Measurements from ENCODE around the gene ELF1. TPM values are rescaled to one million over a fixed set of nuclear protein-coding genes. Genes with fewer than 3 reads are reported as not detected.

ELF1 gene
- total RNA-seq, 1 experiment from 2014 or later: 18.7 TPM

- DNase-seq (ENCODE audit: low spot score) (no peak), ATAC-seq (peak; percentile 26)
- POLR2A ChIA-PET: no interaction called here
- CTCF ChIA-PET: interaction anchor here (0.9 to 1.9 kb wide), 12 partner anchors 21 to 240 kb away, joined by 3 to 15 read pairs (median 4); partner anchors contain the start of gene ELF1
- peaks cover 25% of the 10 kb centered on the region for H3K4me1 Mint-ChIP-seq
- no peak overlapping the region for H3K4me3 Mint-ChIP-seq
- no peaks in the 10 kb centered on the region for H3K27me3 Mint-ChIP-seq (ENCODE audit: low read depth)
- TF ChIP-seq FOXP1 (CRISPR knock-in tag; IDR thresholded peaks at IDR 0.05; ENCODE audit: borderline replicate concordance) (no peak), USF1 (CRISPR knock-in tag; IDR thresholded peaks at IDR 0.05) (no peak), MLX (CRISPR knock-in tag; IDR thresholded peaks at IDR 0.05) (no peak), E2F1 (CRISPR knock-in tag; IDR thresholded peaks at IDR 0.05) (no peak), MXD4 (CRISPR knock-in tag; IDR thresholded peaks at IDR 0.05; ENCODE audit: borderline replicate concordance) (no peak), SMAD3 (CRISPR knock-in tag; IDR thresholded peaks at IDR 0.05; ENCODE audit: borderline replicate concordance) (no peak)
- peaks cover 5% of the 10 kb centered on the region for H3K9me3 Mint-ChIP-seq
- 0 out of 2 replicates have a peak overlapping the region, but pooled peaks have one; percentile 18 for H3K27ac Mint-ChIP-seq
- H3K36me3 Mint-ChIP-seq: peaks cover 9% of the 10 kb centered on the region
Observed at GRCh38 chr13:41054212-41054877, 35.2 kb upstream of the ELF1 start.

- Mint-ChIP-seq H3K4me3 (no peak overlapping the region), H3K27me3 (ENCODE audit: low read depth) (peaks cover 3% of the 10 kb centered on the region; the same call in 1 of the 2 replicates), H3K4me1 (peaks cover 16% of the 10 kb centered on the region), H3K9me3 (peaks cover 14% of the 10 kb centered on the region), H3K27ac (no peak overlapping the region), H3K36me3 (peaks cover 18% of the 10 kb centered on the region)
- CTCF ChIA-PET: interaction anchor here (0.9 to 1.7 kb wide), 3 partner anchors 24 to 144 kb away, joined by 4 read pairs; no protein-coding TSS in a partner anchor
- TF ChIP-seq ZNF671 (CRISPR knock-in tag; IDR thresholded peaks at IDR 0.05) (no peak), ZNF219 (CRISPR knock-in tag; IDR thresholded peaks at IDR 0.05; ENCODE audit: borderline replicate concordance) (no peak), ATF2 (CRISPR knock-in tag; IDR thresholded peaks at IDR 0.05; ENCODE audit: borderline replicate concordance, low read depth) (no peak), ATF1 (CRISPR knock-in tag; IDR thresholded peaks at IDR 0.05) (no peak), ZNF423 (CRISPR knock-in tag; IDR thresholded peaks at IDR 0.05) (no peak), SOX15 (CRISPR knock-in tag; IDR thresholded peaks at IDR 0.05) (no peak), MYBL2 (CRISPR knock-in tag; IDR thresholded peaks at IDR 0.05) (no peak), E2F4 (CRISPR knock-in tag; IDR thresholded peaks at IDR 0.05; ENCODE audit: borderline replicate concordance, low read depth) (no peak), ATF6 (CRISPR knock-in tag; IDR thresholded peaks at IDR 0.05) (no peak), ZNF532 (CRISPR knock-in tag; IDR thresholded peaks at IDR 0.05; ENCODE audit: borderline replicate concordance) (no peak), USF2 (CRISPR knock-in tag; IDR thresholded peaks at IDR 0.05) (no peak), GABPB1 (CRISPR knock-in tag; IDR thresholded peaks at IDR 0.05) (no peak), HMGA2 (CRISPR knock-in tag; IDR thresholded peaks at IDR 0.05) (no peak), ESRRA (CRISPR knock-in tag; IDR thresholded peaks at IDR 0.05; ENCODE audit: borderline replicate concordance) (no peak), NR2C2 (CRISPR knock-in tag; IDR thresholded peaks at IDR 0.05) (no peak), TP53 (CRISPR knock-in tag; IDR thresholded peaks at IDR 0.05) (no peak)
- no peak for DNase-seq (ENCODE audit: low spot score)
- POLR2A ChIA-PET: no interaction called here
- ATAC-seq: no peak
Observed at GRCh38 chr13:41053384-41053826, 34.3 kb upstream of the ELF1 start.

All from WTC11 (cell line).